AG10803 (cell line): Measurements from ENCODE around the gene GALNT9.

Experiments
- DNase-seq: peaks from one replicate; pipeline ENCODE4 v3.0.0; 2010; ENCODE audit warnings: low read depth
- H3K4me3 ChIP-seq: 2 replicates; pipeline ENCODE4 v1.5.1; 2011; ENCODE audit warnings: mild to moderate bottlenecking, low read length, control low read depth
- CTCF ChIP-seq: conservative IDR thresholded peaks from 2 replicates; pipeline ENCODE4 v1.5.1; 2011; ENCODE audit warnings: mild to moderate bottlenecking, low read length, control low read depth, inconsistent platforms

The GALNT9 gene

GRCh38 chr12:132351751-132352495 lies 22.5 kb upstream of the GALNT9 start:
- TF ChIP-seq CTCF, result no peak
- no peak for DNase-seq
- no peak overlapping the region for H3K4me3 ChIP-seq

GRCh38 chr12:132349501-132350131 lies 20.2 kb upstream of the GALNT9 start:
- H3K4me3 ChIP-seq, result no peak overlapping the region
- TF ChIP-seq CTCF, result no peak
- no peak for DNase-seq

- no peak for DNase-seq
- TF ChIP-seq CTCF, result no peak
- H3K4me3 ChIP-seq, result no peak overlapping the region
These were observed 18.8 kb upstream of the GALNT9 start for GRCh38 chr12:132348176-132348575.

GRCh38 chr12:132347176-132347855 lies 17.9 kb upstream of the GALNT9 start:
- DNase-seq, result no peak
- no peak overlapping the region for H3K4me3 ChIP-seq
- no peak for TF ChIP-seq CTCF

GRCh38 chr12:132346471-132347175 lies 17.2 kb upstream of the GALNT9 start:
- H3K4me3 ChIP-seq, result no peak overlapping the region
- TF ChIP-seq CTCF, result no peak
- no peak for DNase-seq

- no peak for TF ChIP-seq CTCF
- H3K4me3 ChIP-seq, result no peak overlapping the region
- no peak for DNase-seq
These were observed 16.3 kb upstream of the GALNT9 start for GRCh38 chr12:132345561-132346200.
